ENCODE data around the gene DIPK1B.

The DIPK1B gene

DNA sequence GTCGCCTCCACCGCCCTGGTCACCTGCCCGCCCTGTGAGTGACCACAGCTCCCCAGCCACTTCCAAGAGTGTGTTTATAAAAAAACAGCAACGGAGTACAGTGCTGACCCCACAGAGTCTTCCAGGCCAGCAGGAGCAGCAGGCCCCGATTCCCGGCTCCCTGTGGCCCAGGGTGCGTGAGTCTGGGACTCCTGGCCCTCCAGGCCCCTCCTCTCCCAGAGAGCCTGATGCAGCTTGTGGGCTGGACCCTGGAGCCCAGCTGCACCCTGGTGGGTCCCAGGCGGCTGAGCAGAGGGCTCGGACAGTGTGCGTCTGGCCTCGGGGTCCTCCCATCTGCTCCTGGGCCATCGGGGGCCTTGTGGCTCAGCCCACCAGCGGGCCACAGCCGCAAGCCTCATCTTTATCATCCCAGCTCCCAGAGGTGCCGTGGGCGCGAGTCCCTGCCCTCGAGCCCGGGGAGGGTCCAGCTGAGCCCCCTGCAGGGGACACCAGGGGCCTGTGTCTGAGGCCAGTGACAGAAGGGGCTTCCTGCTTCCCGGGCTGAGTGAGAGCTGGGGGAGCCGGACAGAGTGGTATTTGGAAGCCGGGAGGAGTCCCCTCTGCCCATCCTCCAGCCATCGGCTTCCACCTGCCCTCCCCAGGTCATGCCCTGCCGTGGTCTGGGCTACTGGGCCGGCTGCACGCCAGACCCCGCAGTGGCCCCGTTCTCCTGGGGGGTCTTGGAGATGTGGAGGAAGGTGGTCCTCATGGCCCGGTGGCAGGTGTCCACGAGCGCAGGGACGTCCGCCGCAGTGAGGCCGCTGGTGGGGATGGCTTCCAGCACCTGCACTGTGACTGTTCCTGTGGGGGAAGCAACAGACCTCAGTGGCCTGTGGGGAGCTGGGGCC lies 39.0 kb upstream of the DIPK1B start:
- DNase-seq = no peak

DNA sequence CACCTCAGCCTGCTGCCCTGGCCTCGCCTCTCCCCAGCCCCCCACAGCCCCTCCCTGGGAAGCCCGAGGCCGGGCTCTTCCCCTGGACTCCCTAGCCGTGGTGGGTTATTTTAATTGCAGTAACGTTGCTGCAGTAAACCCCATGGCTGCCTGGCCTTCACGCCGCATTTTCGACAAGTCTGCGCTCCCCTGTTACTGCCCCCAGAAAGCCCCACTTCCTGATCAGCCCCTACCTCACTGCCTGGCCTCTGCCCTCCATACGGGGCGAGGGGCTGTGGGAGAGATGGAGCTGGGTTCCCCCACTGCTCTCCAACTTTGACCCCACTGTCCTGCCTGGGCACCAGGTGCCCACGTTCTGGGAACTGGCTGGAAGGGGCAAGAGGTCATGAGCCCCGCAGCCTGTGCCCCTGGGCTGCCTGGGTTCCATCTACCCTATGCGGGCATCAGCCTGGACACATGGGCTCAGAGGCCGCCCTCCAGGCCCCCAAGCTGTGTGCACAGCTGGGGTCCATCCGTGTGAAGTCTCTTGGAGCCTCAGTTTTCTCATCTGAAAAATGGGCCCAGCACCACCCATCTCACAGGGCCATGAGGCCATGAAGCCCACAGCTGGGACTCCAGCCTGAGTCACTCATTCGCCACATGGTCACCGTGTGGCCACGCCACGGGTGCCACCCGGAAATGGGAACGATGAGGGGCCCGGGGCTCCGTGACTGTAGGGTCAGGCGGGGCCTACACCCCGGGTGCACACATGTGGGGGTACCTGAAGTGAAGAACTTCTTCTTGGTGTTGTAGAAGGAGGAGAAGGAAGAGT lies 38.2 kb upstream of the DIPK1B start:
- DNase-seq = no peak

- no peak for DNase-seq
Measured at GRCh38 chr9:136674786-136675349, 37.5 kb upstream of the DIPK1B start.

DNA sequence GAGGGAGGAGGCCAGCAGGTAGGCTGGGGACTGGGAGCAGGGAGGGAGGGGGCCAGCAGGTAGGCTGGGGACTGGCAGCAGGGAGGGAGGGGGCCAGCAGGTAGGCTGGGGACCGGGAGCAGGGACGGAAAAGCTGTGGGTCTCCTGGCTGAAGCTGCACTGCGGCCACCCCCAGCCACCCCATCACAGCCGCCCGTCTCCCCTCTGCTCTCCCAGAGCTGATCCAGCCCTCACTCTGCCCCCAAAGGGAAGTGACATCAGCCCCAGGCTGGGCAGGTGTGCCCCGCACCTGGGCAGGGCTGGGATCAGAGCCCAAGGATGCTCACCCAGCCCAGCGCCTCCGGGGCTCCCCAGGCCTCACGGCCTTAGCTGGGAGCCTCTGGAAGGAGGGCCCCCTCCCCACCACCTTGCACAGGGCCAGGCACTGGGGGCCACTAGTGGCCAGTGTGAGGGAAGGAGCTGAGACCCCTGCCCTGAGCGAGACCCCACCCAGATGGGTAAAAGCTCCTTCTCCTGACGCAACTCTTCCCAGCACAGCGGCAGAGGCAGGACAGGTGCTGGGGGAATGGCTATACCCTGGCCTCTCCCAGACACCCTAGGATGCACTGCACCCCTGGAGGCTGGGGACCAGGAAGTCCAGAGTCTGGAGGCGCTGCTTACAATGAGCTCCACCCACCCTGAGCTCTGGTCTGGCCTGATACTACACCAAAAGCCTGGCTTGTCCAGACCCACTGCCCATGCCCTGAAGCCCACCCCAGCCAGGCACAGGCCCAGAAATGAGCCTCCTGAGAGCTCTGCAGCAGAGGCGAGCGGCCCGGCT lies 36.7 kb upstream of the DIPK1B start:
- DNase-seq = no peak

DNA sequence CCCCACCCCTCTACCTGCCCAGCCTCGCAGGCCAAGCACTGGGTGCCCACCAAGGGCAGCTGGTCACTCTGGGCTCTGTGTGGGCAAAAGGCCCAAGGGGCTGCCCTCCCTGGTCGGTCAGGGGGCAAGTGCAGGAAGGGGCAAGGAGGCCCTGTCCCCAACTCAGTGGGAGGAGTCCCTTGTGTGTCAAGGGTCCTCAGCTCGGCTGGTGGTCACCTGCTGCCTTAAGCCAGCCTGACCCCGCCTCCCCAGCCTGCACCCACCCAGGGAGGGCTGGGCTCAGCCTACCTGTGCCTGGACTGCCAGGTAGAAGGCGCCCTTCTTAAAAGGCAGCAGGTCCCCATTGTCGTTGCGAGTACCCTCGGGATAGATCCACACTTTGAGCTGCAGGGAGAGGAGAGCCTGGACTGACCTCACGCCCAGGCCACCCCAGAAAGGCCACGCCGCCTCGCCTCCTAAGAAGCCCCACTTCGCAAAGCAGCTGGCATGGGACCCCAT lies 36.0 kb upstream of the DIPK1B start:
- DNase-seq = no peak

DNA sequence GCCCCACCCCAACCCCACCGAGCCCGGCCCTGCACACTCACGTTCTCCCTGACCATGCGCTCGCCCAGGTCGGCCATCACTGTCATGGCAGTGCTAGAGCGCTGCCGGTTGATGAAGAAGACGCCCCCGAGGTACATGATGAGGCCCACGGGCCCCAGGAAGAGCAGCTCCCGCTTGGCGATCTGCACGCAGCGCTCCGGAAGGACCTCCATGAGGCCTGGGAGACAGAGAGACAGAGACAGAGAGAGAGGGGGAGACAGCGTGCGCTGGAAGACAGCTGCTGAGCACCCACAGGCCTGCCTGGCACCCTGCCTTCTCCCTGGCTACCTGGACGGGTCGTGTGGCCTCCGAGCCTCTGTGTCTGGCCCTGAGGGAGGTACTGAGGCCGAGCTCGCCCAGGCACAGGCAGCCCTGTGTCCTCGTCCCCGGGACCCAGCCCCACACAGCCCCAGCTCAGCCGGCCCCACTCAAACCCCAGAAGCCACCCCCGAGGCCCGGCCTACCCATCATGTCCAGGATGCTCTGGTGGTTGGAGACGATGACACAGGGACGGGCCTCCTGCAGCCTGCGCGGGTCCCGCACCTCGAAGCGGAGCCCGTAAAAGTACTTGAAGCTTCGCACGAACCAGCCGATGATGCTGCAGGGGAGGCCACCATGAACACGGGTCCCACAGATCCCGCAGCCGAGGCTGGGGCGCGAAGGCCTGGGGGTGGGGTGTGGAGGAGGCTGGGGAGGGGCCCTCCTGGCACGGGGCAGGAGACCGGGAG lies 35.3 kb upstream of the DIPK1B start:
- DNase-seq = no peak

DNA sequence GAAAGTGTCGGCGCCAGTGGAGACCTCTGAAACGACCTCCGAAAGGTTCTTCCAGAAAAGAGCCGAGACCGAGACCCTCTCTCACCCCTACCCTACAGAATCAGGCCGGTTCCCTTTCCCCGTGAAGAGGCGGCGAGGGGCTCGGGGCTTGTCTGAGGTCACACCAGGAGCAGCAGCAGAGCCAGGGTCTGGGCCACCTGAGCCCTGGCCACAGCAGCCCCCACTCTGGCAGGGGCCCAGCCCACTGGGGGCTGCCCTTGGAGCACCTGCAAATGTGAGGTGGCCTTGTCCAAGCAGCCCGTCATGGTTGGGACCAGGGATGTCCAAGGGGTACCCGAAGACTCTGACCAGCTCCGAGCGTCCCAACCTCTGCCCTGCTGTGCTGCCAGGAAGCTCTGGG lies 34.3 kb upstream of the DIPK1B start:
- DNase-seq = no peak

GRCh38 chr9:136678624-136679023 lies 33.7 kb upstream of the DIPK1B start:
- DNase-seq = no peak

DNA sequence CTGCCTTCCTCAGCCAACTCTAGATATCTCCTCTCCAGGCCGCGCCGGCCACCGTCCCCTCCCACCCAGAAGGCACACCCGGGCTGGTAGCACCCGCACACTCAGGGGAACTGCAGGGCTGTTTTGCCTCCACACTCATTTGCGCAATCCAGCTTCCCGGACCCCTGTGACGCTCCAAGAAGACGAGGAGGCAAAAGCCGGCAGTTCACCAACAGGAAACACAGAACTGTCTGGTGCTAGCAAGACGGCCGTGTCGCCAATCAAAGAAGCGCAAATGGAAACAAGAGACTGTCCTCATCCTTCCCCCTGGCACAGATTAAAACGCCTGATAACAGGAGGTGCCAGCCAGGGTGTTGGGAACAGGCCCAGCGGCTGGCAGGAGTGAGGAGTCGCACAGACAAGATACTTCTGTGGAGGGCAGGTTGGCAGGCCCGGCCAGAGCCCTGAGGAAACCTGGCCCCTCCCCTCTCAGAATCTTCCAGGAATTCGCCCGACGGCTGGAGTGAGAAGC lies 32.9 kb upstream of the DIPK1B start:
- no peak for DNase-seq

- no peak for DNase-seq
Measured at GRCh38 chr9:136681029-136681428, 31.3 kb upstream of the DIPK1B start.

DNA sequence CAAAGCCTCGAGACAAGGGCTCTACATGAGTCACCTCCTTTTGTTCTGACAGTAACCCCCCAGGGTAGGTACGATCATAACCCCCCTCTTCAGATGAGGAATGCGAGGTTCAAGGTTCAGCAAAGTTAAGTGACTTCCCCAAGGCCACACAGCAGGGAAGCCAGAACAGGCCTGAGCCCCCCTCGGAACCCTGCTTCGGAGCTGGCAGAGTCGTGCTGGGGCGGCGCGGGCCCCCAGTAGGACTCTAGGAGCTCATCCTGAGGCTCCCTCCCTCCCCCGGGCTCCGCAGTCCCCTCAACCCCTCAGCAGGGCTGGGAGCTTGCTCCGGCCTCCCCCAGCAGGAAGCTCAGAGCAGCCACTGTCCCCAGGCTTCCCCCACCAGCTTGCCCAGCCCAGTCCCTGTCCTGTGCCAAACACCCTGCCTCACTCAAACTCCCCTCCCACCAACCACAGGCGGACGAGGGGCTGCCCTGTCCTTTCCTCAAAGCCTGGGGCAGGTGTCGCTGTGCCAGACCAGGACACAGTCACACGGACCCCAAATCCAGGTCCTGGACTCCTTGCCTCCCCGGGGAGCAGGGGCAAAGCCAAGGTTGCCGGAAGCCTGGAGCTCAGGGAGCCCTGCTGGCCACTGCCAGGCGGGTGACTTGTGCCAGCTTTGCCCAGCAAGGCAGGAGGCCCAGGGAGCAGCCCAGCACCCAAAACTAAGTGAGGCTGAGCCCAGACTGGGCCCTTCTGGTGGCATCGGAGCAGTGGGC lies 30.2 kb upstream of the DIPK1B start:
- DNase-seq = no peak

DNA sequence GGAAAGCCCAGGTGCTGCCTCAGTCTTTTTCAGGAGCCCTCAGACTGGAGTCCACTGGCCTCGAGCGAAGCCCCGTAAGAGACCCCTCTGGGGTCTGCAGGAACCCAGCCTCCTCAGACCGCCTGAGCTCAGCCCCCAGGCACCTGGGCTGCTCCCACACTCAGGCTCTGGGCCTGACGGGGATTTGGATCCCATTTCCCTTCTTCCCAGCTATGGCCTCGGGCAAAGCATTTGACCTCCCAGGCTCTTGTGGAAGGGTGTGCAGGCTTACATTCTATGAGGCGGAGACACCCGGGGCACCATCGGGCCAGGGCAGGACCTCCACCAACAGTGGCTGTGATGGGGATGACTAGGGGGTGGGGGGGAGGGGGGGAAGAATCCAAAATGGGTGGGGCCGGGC lies 29.7 kb upstream of the DIPK1B start:
- DNase-seq = no peak

DNA sequence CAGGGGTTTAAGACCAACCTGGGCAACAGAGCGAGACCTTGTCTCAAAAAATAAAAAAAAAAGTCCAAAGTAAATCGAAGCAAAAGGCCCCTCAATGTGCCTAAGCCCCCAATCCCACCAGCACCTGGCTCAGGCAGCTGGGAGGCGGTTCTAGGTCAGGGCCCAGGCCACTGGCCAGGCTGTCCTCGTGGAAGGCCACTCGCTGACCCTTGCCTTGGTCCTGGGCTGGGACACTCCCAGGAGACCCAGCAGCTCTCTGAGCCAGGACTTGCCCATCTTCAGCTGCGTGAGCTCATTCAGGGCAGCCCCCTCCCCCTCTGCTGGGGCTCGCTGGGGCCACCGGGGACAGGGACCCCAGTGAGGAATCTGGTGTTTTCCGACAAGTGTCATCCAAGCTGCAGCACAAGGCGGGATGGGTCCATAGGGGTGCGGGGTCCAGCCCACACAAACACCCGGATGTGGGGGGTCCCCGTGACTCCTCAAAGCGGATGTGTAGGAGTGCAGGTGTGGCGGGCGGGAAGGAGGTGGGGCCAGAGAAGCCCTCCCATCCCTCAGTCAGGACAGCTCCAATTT lies 29.1 kb upstream of the DIPK1B start:
- no peak for DNase-seq

DNA sequence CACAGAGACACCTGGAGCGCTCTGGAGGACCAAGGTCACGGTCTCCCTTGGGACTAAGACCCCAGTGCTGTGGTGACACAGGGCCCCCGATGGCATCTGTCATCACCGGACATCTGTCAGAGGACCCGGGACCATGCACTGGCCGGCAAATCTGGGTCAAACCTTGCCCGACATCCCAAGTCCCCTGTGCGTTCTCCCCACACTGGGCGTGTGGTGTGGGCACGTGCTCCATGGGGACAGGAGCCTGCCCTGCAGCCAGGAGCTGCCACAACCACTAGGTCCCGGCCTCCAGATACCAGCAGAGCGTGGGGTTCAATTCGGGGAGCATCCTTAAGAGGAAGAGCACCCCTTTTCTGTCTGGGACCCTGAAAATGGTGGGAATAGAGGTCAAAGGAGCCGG lies 28.6 kb upstream of the DIPK1B start:
- no peak for DNase-seq

GRCh38 chr9:136684339-136684738 lies 28.0 kb upstream of the DIPK1B start:
- no peak for DNase-seq

GRCh38 chr9:136684799-136685198 lies 27.6 kb upstream of the DIPK1B start:
- DNase-seq = no peak

- DNase-seq = no peak
Measured at GRCh38 chr9:136685216-136685615, 27.2 kb upstream of the DIPK1B start.

- DNase-seq = no peak
Measured at GRCh38 chr9:136685790-136686533, 26.4 kb upstream of the DIPK1B start.

GRCh38 chr9:136686534-136686793 lies 25.9 kb upstream of the DIPK1B start:
- DNase-seq = no peak

Data from activated CD4-positive, CD25-positive, alpha-beta regulatory T cell (primary cell).